ENCODE measurements around the gene GCK.

The GCK gene

DNA sequence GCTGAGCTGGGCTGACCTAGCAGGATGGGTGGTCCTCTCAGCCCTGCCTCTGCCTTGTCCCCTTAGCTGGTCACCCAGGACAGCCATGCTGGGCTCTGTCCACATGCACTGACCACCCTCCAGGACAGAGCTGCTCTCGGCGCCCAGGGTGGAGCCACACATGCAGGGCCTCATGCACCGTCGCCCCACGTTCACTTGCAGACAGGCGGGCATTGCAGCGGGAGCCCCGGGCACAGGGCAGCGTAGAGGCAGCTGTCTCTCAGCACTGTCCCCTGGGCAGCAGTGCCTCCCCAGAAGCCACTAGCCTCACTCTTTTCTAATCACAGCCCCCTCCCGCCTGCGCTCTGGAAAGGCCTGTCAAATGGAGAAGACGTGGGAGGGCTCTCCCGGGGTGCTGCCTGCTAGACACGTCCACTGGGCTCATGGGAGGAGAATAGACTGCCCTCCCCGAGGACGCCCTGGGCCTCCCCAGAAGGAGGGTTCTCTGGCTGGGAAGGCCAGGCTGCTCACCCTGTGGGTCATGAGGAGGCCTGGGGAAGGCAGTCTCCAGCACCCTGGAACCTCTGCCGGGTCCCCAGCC is 49.0 kb upstream of the GCK start (continued):
- TF ChIP-seq PATZ1 (CRISPR knock-in tag; IDR thresholded peaks at IDR 0.05; ENCODE audit: borderline replicate concordance) (no peak), ESRRG (CRISPR knock-in tag; IDR thresholded peaks at IDR 0.05) (no peak)

GRCh38 chr7:44237696-44238095 is 48.5 kb upstream of the GCK start:
- TF ChIP-seq ISL1 (CRISPR knock-in tag; IDR thresholded peaks at IDR 0.05) (no peak), ZNF565 (CRISPR knock-in tag; conservative IDR thresholded peaks at IDR 0.05; ENCODE audit: low read depth) (no peak), ZC3H10 (CRISPR knock-in tag; IDR thresholded peaks at IDR 0.05) (no peak), RARB (CRISPR knock-in tag; IDR thresholded peaks at IDR 0.05) (no peak), OSR1 (CRISPR knock-in tag; IDR thresholded peaks at IDR 0.05) (no peak), PPARA (CRISPR knock-in tag; IDR thresholded peaks at IDR 0.05; ENCODE audit: borderline replicate concordance) (no peak), ZFP3 (CRISPR knock-in tag; IDR thresholded peaks at IDR 0.05) (no peak), TOX (CRISPR knock-in tag; IDR thresholded peaks at IDR 0.05; ENCODE audit: borderline replicate concordance) (no peak), PATZ1 (CRISPR knock-in tag; IDR thresholded peaks at IDR 0.05; ENCODE audit: borderline replicate concordance) (no peak), ESRRG (CRISPR knock-in tag; IDR thresholded peaks at IDR 0.05) (no peak), ARNTL (CRISPR knock-in tag; IDR thresholded peaks at IDR 0.05; ENCODE audit: borderline replicate concordance, low read depth) (no peak)
- TF ChIP-seq, protein P1, sequence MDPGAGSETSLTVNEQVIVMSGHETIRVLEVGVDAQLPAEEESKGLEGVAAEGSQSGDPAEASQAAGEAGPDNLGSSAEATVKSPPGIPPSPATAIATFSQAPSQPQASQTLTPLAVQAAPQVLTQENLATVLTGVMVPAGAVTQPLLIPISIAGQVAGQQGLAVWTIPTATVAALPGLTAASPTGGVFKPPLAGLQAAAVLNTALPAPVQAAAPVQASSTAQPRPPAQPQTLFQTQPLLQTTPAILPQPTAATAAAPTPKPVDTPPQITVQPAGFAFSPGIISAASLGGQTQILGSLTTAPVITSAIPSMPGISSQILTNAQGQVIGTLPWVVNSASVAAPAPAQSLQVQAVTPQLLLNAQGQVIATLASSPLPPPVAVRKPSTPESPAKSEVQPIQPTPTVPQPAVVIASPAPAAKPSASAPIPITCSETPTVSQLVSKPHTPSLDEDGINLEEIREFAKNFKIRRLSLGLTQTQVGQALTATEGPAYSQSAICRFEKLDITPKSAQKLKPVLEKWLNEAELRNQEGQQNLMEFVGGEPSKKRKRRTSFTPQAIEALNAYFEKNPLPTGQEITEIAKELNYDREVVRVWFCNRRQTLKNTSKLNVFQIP (CRISPR knock-in tag; IDR thresholded peaks at IDR 0.05; ENCODE audit: borderline replicate concordance, low read depth), result no peak
- ATAC-seq, result no peak

- TF ChIP-seq OSR1 (CRISPR knock-in tag; IDR thresholded peaks at IDR 0.05) (no peak), CSDC2 (CRISPR knock-in tag; IDR thresholded peaks at IDR 0.05) (no peak), PATZ1 (CRISPR knock-in tag; IDR thresholded peaks at IDR 0.05; ENCODE audit: borderline replicate concordance) (no peak), RARB (CRISPR knock-in tag; IDR thresholded peaks at IDR 0.05) (no peak), ZNF70 (CRISPR knock-in tag; IDR thresholded peaks at IDR 0.05) (no peak), ESRRG (CRISPR knock-in tag; IDR thresholded peaks at IDR 0.05) (no peak), PPARA (CRISPR knock-in tag; IDR thresholded peaks at IDR 0.05; ENCODE audit: borderline replicate concordance) (no peak), ZC3H10 (CRISPR knock-in tag; IDR thresholded peaks at IDR 0.05) (no peak), ZNF565 (CRISPR knock-in tag; conservative IDR thresholded peaks at IDR 0.05; ENCODE audit: low read depth) (no peak), ZFP3 (CRISPR knock-in tag; IDR thresholded peaks at IDR 0.05) (no peak), ZFP30 (CRISPR knock-in tag; IDR thresholded peaks at IDR 0.05) (no peak), TCF4 (CRISPR knock-in tag; IDR thresholded peaks at IDR 0.05; ENCODE audit: borderline replicate concordance) (no peak), ARNTL (CRISPR knock-in tag; IDR thresholded peaks at IDR 0.05; ENCODE audit: borderline replicate concordance, low read depth) (no peak)
- TF ChIP-seq, protein P2, sequence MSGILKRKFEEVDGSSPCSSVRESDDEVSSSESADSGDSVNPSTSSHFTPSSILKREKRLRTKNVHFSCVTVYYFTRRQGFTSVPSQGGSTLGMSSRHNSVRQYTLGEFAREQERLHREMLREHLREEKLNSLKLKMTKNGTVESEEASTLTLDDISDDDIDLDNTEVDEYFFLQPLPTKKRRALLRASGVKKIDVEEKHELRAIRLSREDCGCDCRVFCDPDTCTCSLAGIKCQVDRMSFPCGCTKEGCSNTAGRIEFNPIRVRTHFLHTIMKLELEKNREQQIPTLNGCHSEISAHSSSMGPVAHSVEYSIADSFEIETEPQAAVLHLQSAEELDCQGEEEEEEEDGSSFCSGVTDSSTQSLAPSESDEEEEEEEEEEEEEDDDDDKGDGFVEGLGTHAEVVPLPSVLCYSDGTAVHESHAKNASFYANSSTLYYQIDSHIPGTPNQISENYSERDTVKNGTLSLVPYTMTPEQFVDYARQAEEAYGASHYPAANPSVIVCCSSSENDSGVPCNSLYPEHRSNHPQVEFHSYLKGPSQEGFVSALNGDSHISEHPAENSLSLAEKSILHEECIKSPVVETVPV (CRISPR knock-in tag; IDR thresholded peaks at IDR 0.05), result no peak
- ATAC-seq, result no peak
Measured at GRCh38 chr7:44236333-44236728, 47.1 kb upstream of the GCK start.
